Measurements from ENCODE around the gene RABGAP1L. TPM values are rescaled to one million over a fixed set of nuclear protein-coding genes. Genes with fewer than 3 reads are reported as not detected.

The RABGAP1L gene
- total RNA-seq, 1 experiment from 2014 or later: 29.3 TPM

DNA sequence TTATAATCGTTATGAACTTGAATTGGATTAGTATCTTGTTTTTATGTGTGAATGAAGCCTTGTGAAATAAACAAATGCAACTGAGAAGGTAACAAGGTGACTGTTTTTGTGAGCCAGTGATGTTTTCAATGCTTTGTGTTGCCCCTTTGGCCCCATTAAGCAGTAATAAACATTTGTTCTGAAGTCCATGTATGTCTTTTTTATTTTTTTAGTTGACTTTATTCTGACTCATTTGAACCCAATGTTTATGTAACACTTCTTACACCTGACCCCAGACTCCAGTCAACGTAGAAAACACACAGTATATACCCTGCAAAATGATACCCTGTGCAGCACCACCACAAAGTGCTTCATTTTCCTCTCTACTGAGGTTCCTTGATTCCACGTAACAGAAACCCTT is 835.8 kb downstream of the RABGAP1L start:
- Histone ChIP-seq H3K4me2 (ENCODE audit: low read length) (no peak overlapping the region), H3K79me2 (ENCODE audit: insufficient read depth, low read length) (peaks cover 11% of the 10 kb centered on the region), H3K9ac (ENCODE audit: low read length) (no peak overlapping the region), H4K20me1 (ENCODE audit: insufficient read depth) (no peaks in the 10 kb centered on the region), H2AFZ (ENCODE audit: low read depth, low read length, poor library complexity, severe bottlenecking) (no peak overlapping the region), H3K9me2 (ENCODE audit: insufficient read depth) (no peaks in the 10 kb centered on the region), H3K36me3 (ENCODE audit: control insufficient read depth in 1 of 2, insufficient read depth in 2 of 2, low read length in 2 of 2) (no peaks in the 10 kb centered on the region), H3K9me3 (ENCODE audit: control insufficient read depth in 1 of 2, insufficient read depth in 1 of 2, low read depth in 1 of 2, low read length in 2 of 2) (no peaks in the 10 kb centered on the region), H3K4me1 (ENCODE audit: control insufficient read depth in 1 of 2, insufficient read depth in 2 of 2, low read length in 2 of 2) (peaks cover 4 to 17% of the 10 kb centered on the region in 2 experiments; a peak in 3 of 4 replicates), H3K4me3 (replicated peaks in 1 of 2; ENCODE audit: low read depth in 1 of 2, low read length in 2 of 2) (no peak overlapping the region), H3K27me3 (ENCODE audit: insufficient read depth, low read length) (no peaks in the 10 kb centered on the region), H3K27ac (ENCODE audit: low read depth, low read length) (no peak overlapping the region)
- DNase-seq (ENCODE audit: low read depth, low spot score) (no peak), ATAC-seq (no peak)
- RAD21 ChIA-PET (ENCODE audit: low non-redundant PET in 1 of 2, low total read pairs in 2 of 2, uncharacterized antibody in 2 of 2, unreplicated experiment in 2 of 2): no interaction called here
- POLR2A ChIA-PET: no interaction called here
- intact Hi-C loops (cut with micrococcal nuclease): loop anchor here (5.0 kb wide), 1 partner anchor 733 kb away; no protein-coding TSS in a partner anchor
- no peak for TF ChIP-seq REST (IDR thresholded peaks at IDR 0.05; ENCODE audit: low read depth)
- TF ChIP-seq POLR2AphosphoS5 (IDR thresholded peaks at IDR 0.05; ENCODE audit: low read depth, low read length): no peak
- no peak for TF ChIP-seq ZBTB33 (IDR thresholded peaks at IDR 0.05; ENCODE audit: extremely low read depth, insufficient replicate concordance, low read length)
- TF ChIP-seq ELF1 (IDR thresholded peaks at IDR 0.05; ENCODE audit: borderline replicate concordance, low read depth): no peak
- TF ChIP-seq EGR1 (IDR thresholded peaks at IDR 0.05; ENCODE audit: low read depth): no peak
- no peak for TF ChIP-seq SIN3A (IDR thresholded peaks at IDR 0.05; ENCODE audit: low read depth)
- TF ChIP-seq YY1 (IDR thresholded peaks at IDR 0.05; ENCODE audit: extremely low read depth, insufficient replicate concordance, low read depth, low read length): no peak
- TF ChIP-seq SRF (IDR thresholded peaks at IDR 0.05; ENCODE audit: low read depth): no peak
- no peak for TF ChIP-seq CBX3 (IDR thresholded peaks at IDR 0.05; ENCODE audit: low read depth)
- TF ChIP-seq SP1 (IDR thresholded peaks at IDR 0.05; ENCODE audit: low read depth): no peak
- TF ChIP-seq TCF7L2 (IDR thresholded peaks at IDR 0.05; ENCODE audit: borderline replicate concordance, extremely low read depth, insufficient read depth, insufficient read length): no peak
- TF ChIP-seq EZH2 (IDR thresholded peaks at IDR 0.05): no peak
- BruUV-seq (replicated peaks): no TSS peak
- CTCF ChIA-PET: interaction anchor here (1.2 to 1.4 kb wide), 2 partner anchors 9 to 12 kb away, joined by 3 to 8 read pairs; no protein-coding TSS in a partner anchor

Data from HCT116 (cell line).